HUES64 (cell line): ENCODE measurements around the gene EEF2KMT.
"Not testable (repeated sequence)": the region's sequence is repeated elsewhere in the genome, so short reads cannot be mapped to it uniquely, and the experiment has no call there.

Experiments
- H3K27ac ChIP-seq: 2 replicates; pipeline ENCODE4 v1.7.0; 2013; ENCODE audit warnings: low read depth, low read length, inconsistent platforms
- H3K27me3 ChIP-seq: 2 replicates; pipeline ENCODE4 v1.6.1; 2013; ENCODE audit warnings: mild to moderate bottlenecking, low read length; ENCODE audit not compliant: insufficient read depth
- H3K36me3 ChIP-seq: 2 replicates; pipeline ENCODE4 v1.6.1; 2013; ENCODE audit warnings: mild to moderate bottlenecking, low read length; ENCODE audit not compliant: insufficient read depth
- H3K4me1 ChIP-seq: 2 replicates; pipeline ENCODE4 v1.6.1; 2013; ENCODE audit warnings: mild to moderate bottlenecking, low read length, moderate library complexity; ENCODE audit not compliant: insufficient read depth
- H3K4me3 ChIP-seq: 2 replicates; pipeline ENCODE4 v1.5.1; 2013; ENCODE audit warnings: mild to moderate bottlenecking, low read length, moderate library complexity
- H3K9ac ChIP-seq: 2 replicates; pipeline ENCODE4 v1.6.1; 2013; ENCODE audit warnings: mild to moderate bottlenecking, low read depth, low read length
- H3K9me3 ChIP-seq: 2 replicates; pipeline ENCODE4 v1.6.1; 2013; ENCODE audit warnings: low read depth, low read length; ENCODE audit not compliant: insufficient read depth
- WGBS: fragments of 150-250, 120-280 bp; methylation state at CpG from one replicate; pipeline ENCODE4 v1.1.7; 2013; ENCODE audit warnings: missing lambda C conversion rate; 5-methylcytosine and 5-hydroxymethylcytosine counted together

The EEF2KMT gene

DNA sequence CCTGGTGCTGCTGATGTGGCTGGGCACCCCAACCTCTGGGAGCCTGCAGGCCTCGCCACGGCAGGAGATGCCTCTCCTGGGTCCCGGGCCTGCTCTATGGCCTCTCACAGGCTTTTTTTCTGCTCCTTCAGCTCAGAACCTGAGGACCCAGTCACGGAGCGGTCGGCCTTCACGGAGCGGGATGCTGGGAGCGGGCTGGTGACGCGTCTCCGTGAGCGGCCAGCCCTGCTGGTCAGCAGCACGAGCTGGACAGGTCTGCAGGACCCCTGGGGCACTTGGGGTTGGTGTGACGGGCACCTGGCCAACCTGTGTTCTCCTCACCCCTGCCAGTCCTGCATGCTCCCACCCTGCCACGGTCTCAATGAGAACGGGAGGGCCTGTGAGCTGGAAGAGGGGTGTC lies 19.0 kb downstream of the EEF2KMT start:
- H3K27ac ChIP-seq, result no peak overlapping the region
- H3K36me3 ChIP-seq, result peaks cover 44% of the 10 kb centered on the region
- no peaks in the 10 kb centered on the region for H3K27me3 ChIP-seq
- H3K9me3 ChIP-seq, result no peaks in the 10 kb centered on the region
- no peaks in the 10 kb centered on the region for H3K4me1 ChIP-seq
- no peak overlapping the region for H3K4me3 ChIP-seq
- no peak overlapping the region for H3K9ac ChIP-seq
- 91% methylated on average over 17 of the region's 17 CpGs for WGBS

DNA sequence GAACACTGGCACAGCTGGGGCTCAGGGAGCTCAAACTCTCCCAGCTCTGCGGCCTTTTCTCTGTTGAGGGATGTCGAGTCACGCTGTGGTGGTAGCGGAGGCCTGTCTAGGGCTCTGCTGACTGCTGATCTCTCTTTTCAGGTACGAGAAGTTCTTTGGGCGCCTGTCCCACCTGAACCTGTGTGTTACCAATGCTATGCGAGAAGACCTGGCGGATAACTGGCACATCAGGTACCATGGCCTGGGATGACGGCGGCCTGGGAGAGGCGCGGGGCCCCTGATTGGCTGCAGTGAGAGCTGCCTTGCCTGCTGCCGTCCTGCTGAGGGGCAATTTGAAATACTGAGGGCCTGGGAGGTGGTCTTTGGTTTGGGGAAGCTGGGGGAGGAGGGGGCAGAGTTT lies 20.3 kb downstream of the EEF2KMT start:
- Histone ChIP-seq H3K36me3 (peaks cover 42% of the 10 kb centered on the region), H3K9me3 (no peaks in the 10 kb centered on the region), H3K4me1 (no peaks in the 10 kb centered on the region), H3K27me3 (no peaks in the 10 kb centered on the region), H3K4me3 (no peak overlapping the region), H3K9ac (no peak overlapping the region), H3K27ac (no peak overlapping the region)
- 95% methylated on average over 13 of the region's 13 CpGs for WGBS

DNA sequence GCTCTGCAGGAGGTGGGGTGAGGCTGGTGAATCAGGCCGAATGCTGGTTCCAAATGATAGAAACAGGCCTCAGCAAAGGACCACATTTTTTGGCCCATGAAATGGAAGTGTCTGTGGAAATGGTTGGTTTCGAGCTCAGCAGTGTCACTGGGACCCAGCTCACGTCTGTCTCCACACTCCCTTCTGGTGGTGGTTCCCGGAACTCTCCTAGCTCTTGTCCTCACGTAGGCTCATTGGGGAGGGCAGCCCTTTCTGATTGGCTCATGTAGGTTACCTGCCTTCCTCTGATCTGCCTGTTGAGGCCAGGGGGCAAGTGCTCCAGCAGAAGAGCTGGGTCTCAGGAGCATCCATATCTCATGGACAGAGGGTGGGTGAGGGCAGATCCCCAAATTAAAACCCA lies 22.0 kb downstream of the EEF2KMT start:
- Histone ChIP-seq H3K4me3 (no peak overlapping the region), H3K9ac (no peak overlapping the region), H3K27me3 (no peaks in the 10 kb centered on the region), H3K9me3 (no peaks in the 10 kb centered on the region), H3K27ac (no peak overlapping the region), H3K4me1 (no peaks in the 10 kb centered on the region), H3K36me3 (peaks cover 42% of the 10 kb centered on the region)
- WGBS, result 82% methylated on average over 5 of the region's 5 CpGs

DNA sequence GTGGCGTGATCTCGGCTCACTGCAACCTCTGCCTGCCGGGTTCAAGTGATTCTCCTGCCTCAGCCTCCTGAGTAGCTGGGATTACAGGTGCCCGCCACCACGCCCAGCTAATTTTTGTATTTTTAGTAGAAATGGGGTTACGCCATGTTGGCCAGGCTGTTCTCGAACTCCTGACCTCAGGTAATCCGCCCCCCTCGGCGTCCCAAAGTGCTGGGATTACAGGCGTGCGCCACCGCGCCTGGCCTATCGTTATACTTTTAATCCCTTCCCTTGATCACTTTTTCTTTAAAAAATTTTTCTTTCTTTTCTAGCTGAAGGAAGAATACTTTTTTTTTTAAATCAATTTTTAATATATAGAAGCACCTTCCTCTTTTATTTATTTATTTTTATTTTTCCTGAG lies 23.8 kb downstream of the EEF2KMT start:
- H3K27me3 ChIP-seq, H3K27ac ChIP-seq, H3K4me3 ChIP-seq, H3K4me1 ChIP-seq, H3K9ac ChIP-seq, H3K9me3 ChIP-seq: not testable (repeated sequence)
- peaks cover 40% of the 10 kb centered on the region for H3K36me3 ChIP-seq
- 93% methylated on average over 15 of the region's 15 CpGs for WGBS

DNA sequence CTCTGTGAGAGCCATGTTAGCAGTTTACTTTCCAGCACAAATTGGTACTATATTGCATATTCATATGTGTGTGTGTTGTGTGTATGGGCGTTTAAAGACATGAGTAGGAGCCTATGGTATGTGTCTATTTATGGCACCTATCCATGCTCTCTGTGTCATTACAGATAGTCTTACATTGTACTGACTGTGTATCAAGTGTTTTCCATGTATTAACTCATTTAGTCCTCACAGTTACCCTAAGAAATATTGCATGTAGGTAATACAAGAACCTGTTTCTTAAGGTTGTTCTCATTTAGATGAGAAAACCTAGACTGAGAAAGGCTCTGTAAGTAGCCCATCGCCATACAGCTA lies 24.3 kb downstream of the EEF2KMT start:
- H3K4me1 ChIP-seq, result no peaks in the 10 kb centered on the region
- 89% methylated on average over 2 of the region's 2 CpGs for WGBS
- H3K9me3 ChIP-seq, result no peaks in the 10 kb centered on the region
- H3K9ac ChIP-seq, result no peak overlapping the region
- peaks cover 40% of the 10 kb centered on the region for H3K36me3 ChIP-seq
- H3K4me3 ChIP-seq, result no peak overlapping the region
- no peak overlapping the region for H3K27ac ChIP-seq
- no peaks in the 10 kb centered on the region for H3K27me3 ChIP-seq

DNA sequence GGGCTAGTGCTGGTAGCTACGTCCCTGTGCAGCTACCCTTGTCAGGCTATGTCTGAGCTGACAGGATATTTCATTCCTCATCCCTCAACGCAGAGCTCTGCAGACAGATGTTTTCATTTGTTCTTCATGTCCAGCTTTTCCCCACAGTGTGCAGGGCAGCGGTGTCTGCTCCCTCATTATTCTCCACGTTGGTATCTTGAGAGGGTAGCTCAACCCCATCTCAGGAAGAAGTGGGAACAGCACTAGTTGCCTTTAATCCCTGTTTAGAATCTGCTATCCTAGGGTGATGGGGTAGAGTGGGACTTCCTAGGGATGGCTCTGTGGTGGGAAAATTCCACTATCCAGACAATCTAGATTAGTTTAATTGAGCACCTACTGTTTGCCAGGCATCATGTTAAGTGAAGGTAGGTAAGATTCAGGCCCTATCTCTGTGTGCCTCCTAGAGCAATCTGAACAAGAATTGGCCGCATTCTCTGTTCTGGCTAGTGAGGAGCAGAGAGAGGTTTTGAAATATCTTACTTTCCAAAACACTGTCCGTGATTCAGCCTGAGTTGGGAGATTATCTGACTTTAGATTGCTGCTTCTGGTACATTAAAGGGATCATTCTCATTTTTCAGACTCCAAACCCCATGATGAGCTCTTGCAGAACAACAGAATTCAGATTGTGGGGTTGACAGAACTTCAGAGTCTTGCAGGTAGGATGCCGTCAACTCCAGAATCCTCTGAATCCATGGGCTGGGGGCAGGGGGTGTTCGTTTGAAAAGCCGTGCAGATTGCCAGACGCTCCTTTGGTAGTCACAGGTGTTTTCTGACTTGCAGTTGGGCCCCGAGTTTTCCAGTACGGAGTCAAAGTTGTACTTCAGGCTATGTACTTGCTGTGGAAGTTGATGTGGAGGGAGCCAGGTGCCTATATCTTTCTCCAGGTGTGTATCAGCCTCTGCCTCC lies 25.0 kb downstream of the EEF2KMT start:
- Histone ChIP-seq H3K27me3 (no peaks in the 10 kb centered on the region), H3K36me3 (peaks cover 40% of the 10 kb centered on the region), H3K4me1 (no peaks in the 10 kb centered on the region), H3K9me3 (no peaks in the 10 kb centered on the region), H3K4me3 (peak overlapping the region; percentile 81), H3K27ac (peak overlapping the region; percentile 59), H3K9ac (peak overlapping the region; percentile 88)
- 74% methylated on average over 12 of the region's 12 CpGs for WGBS

DNA sequence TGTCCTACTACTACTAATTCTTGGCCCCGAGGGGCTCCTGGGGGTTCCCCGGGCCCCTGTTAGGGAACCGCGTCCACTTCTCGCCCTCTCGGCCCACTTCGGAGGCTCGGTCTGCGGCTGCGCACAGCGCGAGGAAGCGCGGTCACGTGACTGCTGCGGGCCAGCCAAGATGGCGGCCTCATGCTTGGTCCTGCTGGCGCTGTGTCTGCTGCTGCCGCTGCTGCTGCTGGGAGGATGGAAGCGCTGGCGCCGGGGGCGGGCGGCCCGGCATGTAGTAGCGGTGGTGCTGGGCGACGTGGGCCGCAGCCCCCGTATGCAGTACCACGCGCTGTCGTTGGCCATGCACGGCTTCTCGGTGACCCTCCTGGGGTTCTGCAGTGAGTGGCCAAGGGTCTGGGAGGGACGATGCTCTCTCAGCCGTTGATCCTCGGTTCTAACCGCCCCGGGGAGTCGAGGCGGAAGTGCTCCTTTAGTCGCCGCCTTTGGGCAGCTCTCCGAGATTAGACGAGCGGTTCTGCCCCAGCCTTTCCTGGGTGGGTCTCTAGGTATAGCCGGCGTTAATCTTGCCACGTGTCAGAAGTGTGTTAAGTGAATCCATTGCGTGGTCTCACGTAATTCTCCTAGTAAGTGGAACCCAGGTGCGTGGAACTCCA lies 25.8 kb downstream of the EEF2KMT start, which contains the start of gene ALG1:
ALG1 (plus strand) TSS at position 163 of the 653 bp plus-strand sequence; CDS start at position 170, 7 bp downstream.
- H3K27me3 ChIP-seq, result no peaks in the 10 kb centered on the region
- H3K4me3 ChIP-seq, result peak within 1 kb of the TSS; percentile 81
- peak within 1 kb of the TSS; percentile 59 for H3K27ac ChIP-seq
- H3K9me3 ChIP-seq, result no peaks in the 10 kb centered on the region
- WGBS, result 2% methylated on average over 53 of the region's 53 CpGs
- H3K36me3 ChIP-seq, result peaks cover 32% of the 10 kb centered on the region
- H3K4me1 ChIP-seq, result no peaks in the 10 kb centered on the region; the same call in 1 of the 2 replicates
- peak within 1 kb of the TSS; percentile 88 for H3K9ac ChIP-seq

DNA sequence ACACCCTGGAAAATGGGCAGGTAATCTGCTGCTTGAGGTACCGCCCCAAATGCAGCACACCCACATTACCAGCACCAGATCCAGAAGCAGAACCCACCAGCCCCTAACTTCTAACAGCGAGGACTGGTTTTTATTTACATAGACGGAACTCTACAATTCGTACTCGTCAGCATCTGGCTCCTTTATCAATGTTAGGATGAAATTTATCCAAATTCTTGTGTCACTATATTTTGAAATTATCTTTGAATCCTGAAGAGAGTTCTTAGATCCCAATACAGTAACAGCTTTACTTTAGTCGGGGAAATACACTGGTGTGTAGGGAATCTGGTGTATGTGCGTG lies 26.3 kb downstream of the EEF2KMT start:
- H3K27ac ChIP-seq, result no peak overlapping the region
- H3K36me3 ChIP-seq, result peaks cover 28% of the 10 kb centered on the region
- H3K4me3 ChIP-seq, result peak overlapping the region; percentile 81
- H3K9ac ChIP-seq, result no peak overlapping the region
- H3K9me3 ChIP-seq, result no peaks in the 10 kb centered on the region
- WGBS, result 93% methylated on average over 7 of the region's 7 CpGs
- H3K27me3 ChIP-seq, result no peaks in the 10 kb centered on the region
- no peaks in the 10 kb centered on the region; the same call in 1 of the 2 replicates for H3K4me1 ChIP-seq

DNA sequence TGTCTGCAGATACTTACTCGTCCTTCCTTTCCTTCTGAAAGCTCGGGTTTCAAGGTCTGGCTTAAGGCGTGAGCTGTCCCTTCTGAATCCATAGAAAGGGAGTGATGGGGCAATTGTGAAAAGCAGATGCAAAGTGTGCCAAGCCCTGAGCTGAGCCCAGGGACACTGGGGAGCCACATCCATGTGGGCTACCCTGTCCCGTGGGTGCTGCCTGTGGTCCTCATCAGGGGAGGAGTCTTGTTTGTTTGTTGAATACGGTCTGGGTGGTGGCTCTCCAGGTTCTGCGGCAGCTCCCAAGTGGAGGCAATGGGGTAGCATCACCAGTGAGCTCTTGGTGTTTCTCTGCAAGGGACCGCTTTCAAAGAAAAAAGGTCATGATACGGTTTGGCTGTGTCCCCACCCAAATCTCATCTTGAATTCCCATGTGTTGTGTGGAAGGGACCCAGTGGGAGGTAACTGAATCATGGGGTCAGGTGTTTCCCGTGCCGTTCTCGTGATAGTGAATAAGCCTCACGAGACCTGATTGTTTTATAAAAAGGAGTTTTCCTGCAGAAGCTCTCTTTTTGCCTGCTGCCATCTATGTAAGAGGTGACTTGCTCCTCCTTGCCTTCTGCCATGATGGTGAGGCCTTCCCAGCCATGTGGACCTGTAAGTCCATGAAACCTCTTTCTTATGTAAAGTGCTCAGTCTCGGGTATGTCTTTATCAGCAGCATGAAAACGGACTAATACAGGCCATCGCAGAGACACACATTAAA lies 27.0 kb downstream of the EEF2KMT start:
- no peak overlapping the region for H3K9ac ChIP-seq
- 90% methylated on average over 15 of the region's 15 CpGs for WGBS

DNA sequence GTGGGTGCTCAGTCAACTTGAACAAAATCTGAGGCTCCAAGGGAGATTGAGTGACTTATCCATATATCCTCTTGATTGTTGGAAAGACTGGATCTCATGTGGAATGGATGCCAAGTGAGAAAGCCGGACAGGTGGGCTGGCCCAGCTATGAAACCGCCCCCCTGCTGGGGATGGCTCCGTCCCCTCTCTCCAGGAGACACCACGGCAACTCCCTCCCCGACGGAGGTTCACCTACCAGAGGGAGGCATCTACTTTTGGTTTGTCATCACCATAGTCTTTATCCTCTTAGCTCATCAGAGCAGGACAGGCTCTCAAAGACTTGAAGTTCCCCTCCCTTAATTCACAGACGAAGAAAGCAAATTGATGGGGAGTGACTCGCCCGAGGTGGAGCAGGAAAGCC lies 27.7 kb downstream of the EEF2KMT start:
- Histone ChIP-seq H3K9me3 (no peaks in the 10 kb centered on the region), H3K36me3 (peaks cover 14% of the 10 kb centered on the region), H3K9ac (no peak overlapping the region), H3K27ac (no peak overlapping the region), H3K27me3 (no peaks in the 10 kb centered on the region), H3K4me3 (no peak overlapping the region), H3K4me1 (no peaks in the 10 kb centered on the region; the same call in 1 of the 2 replicates)
- 89% methylated on average over 9 of the region's 9 CpGs for WGBS

More for the DNA sequence above, 27.0 kb downstream of the EEF2KMT start:
- peaks cover 21% of the 10 kb centered on the region for H3K36me3 ChIP-seq
- H3K4me1 ChIP-seq, result no peaks in the 10 kb centered on the region; the same call in 1 of the 2 replicates
- no peaks in the 10 kb centered on the region for H3K27me3 ChIP-seq
- H3K9me3 ChIP-seq, result no peaks in the 10 kb centered on the region
- H3K27ac ChIP-seq, result no peak overlapping the region
- no peak overlapping the region for H3K4me3 ChIP-seq

DNA sequence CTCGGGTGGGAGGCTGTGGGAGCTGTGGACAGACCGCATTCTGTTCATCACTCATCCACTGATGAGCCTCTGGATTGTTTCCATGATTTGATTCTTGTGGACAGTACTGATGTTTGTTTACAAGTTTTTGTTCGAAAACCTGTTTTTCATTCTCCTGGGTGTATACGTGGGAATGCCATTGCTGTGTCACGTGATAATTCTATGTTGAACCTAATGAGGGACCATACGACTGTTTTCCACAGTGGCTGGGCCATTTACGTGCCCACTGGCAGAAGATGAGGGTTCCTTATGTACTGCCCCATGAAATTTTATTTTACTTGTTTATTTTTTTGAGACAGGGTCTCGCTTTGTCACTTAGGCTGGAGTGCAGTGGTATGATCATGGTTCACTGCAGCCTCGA lies 28.5 kb downstream of the EEF2KMT start:
- Histone ChIP-seq H3K9me3 (no peaks in the 10 kb centered on the region), H3K36me3 (peaks cover 7% of the 10 kb centered on the region), H3K4me3 (no peak overlapping the region), H3K27ac (no peak overlapping the region), H3K27me3 (no peaks in the 10 kb centered on the region), H3K4me1 (no peaks in the 10 kb centered on the region; the same call in 1 of the 2 replicates), H3K9ac (no peak overlapping the region)
- 91% methylated on average over 9 of the region's 9 CpGs for whole genome bisulfite sequencing
